ENCODE measurements around the gene LMX1B. TPM values are rescaled to one million over a fixed set of nuclear protein-coding genes. Genes with fewer than 3 reads are reported as not detected.
"Not testable (repeated sequence)": the region's sequence is repeated elsewhere in the genome, so short reads cannot be mapped to it uniquely, and the experiment has no call there.

The LMX1B gene
- total RNA-seq, 4 donors from 2014 or later: 3.2 to 6.9 (median 4.6) TPM

GRCh38 chr9:126704892-126705766 lies 91.4 kb downstream of the LMX1B start:
- intact Hi-C loops (cut with DNase I; ENCODE audit: low total_unique reads): loop anchor here (2.0 kb wide), 1 partner anchor 76 kb away; no protein-coding TSS in a partner anchor
- TF ChIP-seq POLR2A (IDR thresholded peaks at IDR 0.05) (no peak), CTCF (IDR thresholded peaks at IDR 0.05) (peak in 1 of 3 donors; percentile 80)
- H3K4me3 ChIP-seq (ENCODE audit: low read depth, poor library complexity, severe bottlenecking): no peak overlapping the region
- DNase-seq (ENCODE audit: low spot score in 2 of 2): peak; percentile 76 to 96
- WGBS, 2 donors: 5% methylated on average over 29 to 35 of the region's 36 CpGs

- TF ChIP-seq POLR2A (IDR thresholded peaks at IDR 0.05) (no peak), CTCF (IDR thresholded peaks at IDR 0.05) (no peak)
- WGBS, 2 donors: 34 to 38% methylated on average over 33 to 37 of the region's 41 CpGs
- no peak overlapping the region for H3K4me3 ChIP-seq (ENCODE audit: low read depth, poor library complexity, severe bottlenecking)
- peak in 1 of 2 donors; percentile 92 for DNase-seq (ENCODE audit: low spot score in 2 of 2)
- intact Hi-C loops (cut with DNase I; ENCODE audit: low total_unique reads): loop anchor here (2.0 kb wide), 1 partner anchor 75 kb away; no protein-coding TSS in a partner anchor
Measured at GRCh38 chr9:126705767-126706697, 92.3 kb downstream of the LMX1B start.

- no peak for TF ChIP-seq POLR2A (IDR thresholded peaks at IDR 0.05)
- no peak for TF ChIP-seq CTCF (IDR thresholded peaks at IDR 0.05)
- WGBS, 2 donors: 63 to 65% methylated on average over 5 of the region's 5 CpGs
- H3K4me3 ChIP-seq (ENCODE audit: low read depth, poor library complexity, severe bottlenecking): no peak overlapping the region
- intact Hi-C loops (cut with DNase I; ENCODE audit: low total_unique reads): no loop called here
- DNase-seq (ENCODE audit: low spot score in 2 of 2): no peak
Measured at GRCh38 chr9:126706698-126707053, 92.9 kb downstream of the LMX1B start.

GRCh38 chr9:126707083-126707482 lies 93.4 kb downstream of the LMX1B start:
- DNase-seq (ENCODE audit: low spot score in 2 of 2): peak in 1 of 2 donors; percentile 46
- intact Hi-C loops (cut with DNase I; ENCODE audit: low total_unique reads): no loop called here

GRCh38 chr9:126707712-126708111 lies 94.0 kb downstream of the LMX1B start:
- DNase-seq (ENCODE audit: low spot score in 2 of 2): peak in 1 of 2 donors; percentile 31
- intact Hi-C loops (cut with DNase I; ENCODE audit: low total_unique reads); H3K4me3 ChIP-seq (ENCODE audit: low read depth, poor library complexity, severe bottlenecking): not testable (repeated sequence)
- WGBS, 2 donors: 96 to 97% methylated on average over 10 of the region's 10 CpGs

More at GRCh38 chr9:126707083-126707482, 93.4 kb downstream of the LMX1B start:
- TF ChIP-seq CTCF (IDR thresholded peaks at IDR 0.05) (no peak), POLR2A (IDR thresholded peaks at IDR 0.05) (no peak)
- 81 to 85% methylated on average over 4 of the region's 4 CpGs for WGBS, 2 donors
- H3K4me3 ChIP-seq (ENCODE audit: low read depth, poor library complexity, severe bottlenecking): no peak overlapping the region

- TF ChIP-seq POLR2A (IDR thresholded peaks at IDR 0.05) (no peak), CTCF (IDR thresholded peaks at IDR 0.05) (no peak)
- H3K4me3 ChIP-seq (ENCODE audit: low read depth, poor library complexity, severe bottlenecking): no peak overlapping the region
- WGBS, 2 donors: 40 to 46% methylated on average over 4 of the region's 4 CpGs
- peak; percentile 11 to 82 for DNase-seq (ENCODE audit: low spot score in 2 of 2)
- intact Hi-C loops (cut with DNase I; ENCODE audit: low total_unique reads): no loop called here
Measured at GRCh38 chr9:126708178-126708577, 94.5 kb downstream of the LMX1B start.

All from lower leg skin (tissue), 4 donors.